ENCODE results near the gene PP2D1.

- TF ChIP-seq, protein P1, sequence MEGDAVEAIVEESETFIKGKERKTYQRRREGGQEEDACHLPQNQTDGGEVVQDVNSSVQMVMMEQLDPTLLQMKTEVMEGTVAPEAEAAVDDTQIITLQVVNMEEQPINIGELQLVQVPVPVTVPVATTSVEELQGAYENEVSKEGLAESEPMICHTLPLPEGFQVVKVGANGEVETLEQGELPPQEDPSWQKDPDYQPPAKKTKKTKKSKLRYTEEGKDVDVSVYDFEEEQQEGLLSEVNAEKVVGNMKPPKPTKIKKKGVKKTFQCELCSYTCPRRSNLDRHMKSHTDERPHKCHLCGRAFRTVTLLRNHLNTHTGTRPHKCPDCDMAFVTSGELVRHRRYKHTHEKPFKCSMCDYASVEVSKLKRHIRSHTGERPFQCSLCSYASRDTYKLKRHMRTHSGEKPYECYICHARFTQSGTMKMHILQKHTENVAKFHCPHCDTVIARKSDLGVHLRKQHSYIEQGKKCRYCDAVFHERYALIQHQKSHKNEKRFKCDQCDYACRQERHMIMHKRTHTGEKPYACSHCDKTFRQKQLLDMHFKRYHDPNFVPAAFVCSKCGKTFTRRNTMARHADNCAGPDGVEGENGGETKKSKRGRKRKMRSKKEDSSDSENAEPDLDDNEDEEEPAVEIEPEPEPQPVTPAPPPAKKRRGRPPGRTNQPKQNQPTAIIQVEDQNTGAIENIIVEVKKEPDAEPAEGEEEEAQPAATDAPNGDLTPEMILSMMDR (IDR thresholded peaks at IDR 0.05), result no peak
- TF ChIP-seq ZFX (IDR thresholded peaks at IDR 0.05; ENCODE audit: borderline replicate concordance), result no peak
Measured at GRCh38 chr3:20043396-20043795, 31.3 kb upstream of the PP2D1 start.
